Activated CD8-positive, alpha-beta memory T cell treated with anti-CD3 and anti-CD28 coated beads for 48 hours (primary cell): Measurements from ENCODE around the gene ZNF638.
"Not testable (repeated sequence)": the region's sequence is repeated elsewhere in the genome, so short reads cannot be mapped to it uniquely, and the experiment has no call there.

Source experiments
- DNase-seq, 3 experiments: peaks; one replicate each; pipeline ENCODE4 v3.0.0-alpha.2; 2020; ENCODE audit warnings: low read depth in 2 of 3, low spot score in 2 of 3

ZNF638 gene

GRCh38 chr2:71331581-71332434, at the start of gene ZNF638:
ZNF638 (plus strand) TSS chr2:71331782; CDS start chr2:71348955, 17,173 bp downstream.
- peak; percentile 67 to 81 (median 75) for DNase-seq

- DNase-seq, result no peak
Observed at GRCh38 chr2:71281950-71282349, 49.6 kb upstream of the ZNF638 start.

GRCh38 chr2:71282493-71282892, 49.1 kb upstream of the ZNF638 start:
- DNase-seq, result no peak

- DNase-seq, result no peak
Observed at GRCh38 chr2:71283131-71283530, 48.5 kb upstream of the ZNF638 start.

GRCh38 chr2:71285706-71286105, 45.9 kb upstream of the ZNF638 start:
- no peak for DNase-seq

GRCh38 chr2:71291398-71291797, 40.2 kb upstream of the ZNF638 start:
- no peak for DNase-seq

- DNase-seq, result no peak
Observed at GRCh38 chr2:71292159-71292558, 39.4 kb upstream of the ZNF638 start.

GRCh38 chr2:71298914-71299313, 32.7 kb upstream of the ZNF638 start:
- DNase-seq, result no peak

GRCh38 chr2:71299507-71299906, 32.1 kb upstream of the ZNF638 start:
- no peak for DNase-seq

- no peak for DNase-seq
Observed at GRCh38 chr2:71303849-71304248, 27.7 kb upstream of the ZNF638 start.

GRCh38 chr2:71306762-71307161, 24.8 kb upstream of the ZNF638 start:
- DNase-seq, result no peak

- DNase-seq, result no peak
Observed at GRCh38 chr2:71313016-71313766, 18.4 kb upstream of the ZNF638 start.

- no peak for DNase-seq
Observed at GRCh38 chr2:71317060-71317459, 14.5 kb upstream of the ZNF638 start.

GRCh38 chr2:71317900-71318299, 13.7 kb upstream of the ZNF638 start:
- not testable (repeated sequence) for DNase-seq

GRCh38 chr2:71323386-71323785, 8.2 kb upstream of the ZNF638 start:
- DNase-seq, result no peak

- no peak for DNase-seq
Observed at GRCh38 chr2:71326968-71327367, 4.6 kb upstream of the ZNF638 start.

- no peak for DNase-seq
Observed at GRCh38 chr2:71327916-71328315, 3.7 kb upstream of the ZNF638 start.

GRCh38 chr2:71330155-71330554, 1.4 kb upstream of the ZNF638 start:
- DNase-seq, result no peak

GRCh38 chr2:71330585-71331330, 824 bp upstream of the ZNF638 start:
- DNase-seq, result no peak

GRCh38 chr2:71331331-71331580, 326 bp upstream of the ZNF638 start:
- peak in 2 of 3 experiments; percentile 5 to 10 for DNase-seq

- no peak for DNase-seq
Observed at GRCh38 chr2:71332435-71332796, 834 bp downstream of the ZNF638 start.

- no peak for DNase-seq
Observed at GRCh38 chr2:71333619-71334018, 2.0 kb downstream of the ZNF638 start.
